ENCODE measurements around the gene SLC16A10. TPM values are rescaled to one million over a fixed set of nuclear protein-coding genes. Genes with fewer than 3 reads are reported as not detected.
"Not testable (repeated sequence)": the region's sequence is repeated elsewhere in the genome, so short reads cannot be mapped to it uniquely, and the experiment has no call there.

SLC16A10 gene
- total and polyA plus RNA-seq, 7 experiments from 2014 or later = 1.6 to 27.7 (median 16.7) TPM

DNA sequence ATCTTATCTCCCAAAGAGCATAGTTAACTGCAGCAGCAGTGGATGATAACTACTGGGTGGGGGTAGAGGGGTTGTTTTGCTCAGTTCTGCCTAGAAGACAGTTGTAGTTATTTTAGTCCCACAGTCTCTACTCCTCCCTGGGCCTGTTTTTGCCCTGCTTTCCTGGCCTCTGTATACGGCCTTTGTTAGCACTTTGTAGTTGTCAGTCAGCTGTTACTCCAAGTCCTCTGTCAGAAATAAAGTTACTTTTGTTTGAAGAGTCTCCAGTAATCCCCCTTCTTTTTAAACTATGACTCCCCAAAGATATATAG is 113.9 kb downstream of the SLC16A10 start:
- DNase-seq (no peak), ATAC-seq (no peak)
- H3K36me3 Mint-ChIP-seq = peaks cover 0 to 15% (median 4%) of the 10 kb centered on the region in 5 donors
- Histone ChIP-seq H3K4me1 (ENCODE audit: control insufficient read depth in 2 of 2, insufficient read depth in 2 of 2, low read length in 2 of 2) (peaks cover 0 to 16% of the 10 kb centered on the region in 2 donors), H3K27me3 (ENCODE audit: control insufficient read depth in 2 of 2, insufficient read depth in 2 of 2, low read length in 2 of 2) (no peaks in the 10 kb centered on the region), H3K36me3 (ENCODE audit: control insufficient read depth in 2 of 3, insufficient read depth in 3 of 3, low read length in 3 of 3) (no peaks in the 10 kb centered on the region), H3K4me3 (ENCODE audit: low read length) (no peak overlapping the region), H3K9me3 (ENCODE audit: control insufficient read depth in 2 of 3, low read length in 3 of 3) (no peaks in the 10 kb centered on the region), H3K27ac (ENCODE audit: low read depth, low read length) (no peak overlapping the region)
- no peaks in the 10 kb centered on the region for H3K9me3 Mint-ChIP-seq
- CTCF ChIA-PET = interaction anchor here (1.4 kb wide), 1 partner anchor 144 kb away, joined by 5 read pairs; no protein-coding TSS in a partner anchor
- H3K27ac Mint-ChIP-seq = peak overlapping the region in 6 of 9 donors; percentile 1 to 88 (median 78)
- H3K4me3 Mint-ChIP-seq = peak overlapping the region in 6 of 10 donors; percentile 37 to 67 (median 62)
- intact Hi-C loops (cut with micrococcal nuclease) = no loop called here
- POLR2A ChIA-PET = interaction anchor here (2.2 kb wide), 1 partner anchor 114 kb away, joined by 7 read pairs; the partner anchor contains the start of gene SLC16A10
- H3K27me3 Mint-ChIP-seq = no peaks in the 10 kb centered on the region
- peaks cover 7 to 37% (median 27%) of the 10 kb centered on the region in 7 donors for H3K4me1 Mint-ChIP-seq

DNA sequence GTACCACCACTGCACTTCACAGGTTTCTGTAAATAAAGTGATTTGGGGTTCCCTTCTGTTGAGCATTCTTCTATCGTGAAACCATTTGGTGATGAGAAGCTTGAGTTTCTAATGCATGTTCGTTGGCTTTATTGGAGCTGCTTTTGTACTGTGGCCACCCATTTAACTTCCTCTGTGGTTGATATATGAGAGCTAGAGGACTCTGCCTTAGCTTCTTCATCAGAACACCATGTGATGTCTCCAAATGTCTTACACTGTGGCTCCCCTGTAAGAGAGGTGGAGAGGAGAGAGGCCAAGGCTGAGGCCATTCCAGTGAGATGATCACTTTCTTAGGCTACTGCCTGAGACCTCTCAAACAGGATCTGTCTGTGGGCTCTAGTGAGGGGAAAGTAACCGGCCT is 114.5 kb downstream of the SLC16A10 start:
- H3K9me3 Mint-ChIP-seq = no peaks in the 10 kb centered on the region
- no peaks in the 10 kb centered on the region for H3K36me3 ChIP-seq (ENCODE audit: control insufficient read depth in 2 of 3, insufficient read depth in 3 of 3, low read length in 3 of 3)
- ATAC-seq (no peak), DNase-seq (no peak)
- no peak overlapping the region for H3K4me3 ChIP-seq (ENCODE audit: low read length)
- H3K27ac Mint-ChIP-seq = peak overlapping the region in 5 of 9 donors; percentile 59 to 74 (median 62)
- H3K9me3 ChIP-seq (ENCODE audit: control insufficient read depth in 2 of 3, low read length in 3 of 3) = no peaks in the 10 kb centered on the region
- H3K4me3 Mint-ChIP-seq = peak overlapping the region in 3 of 10 donors; percentile 7 to 65 (median 26)
- H3K4me1 ChIP-seq (ENCODE audit: control insufficient read depth in 2 of 2, insufficient read depth in 2 of 2, low read length in 2 of 2) = peaks cover 0 to 16% of the 10 kb centered on the region in 2 donors
- CTCF ChIA-PET = no interaction called here
- POLR2A ChIA-PET = interaction anchor here (0.6 to 2.2 kb wide), 3 partner anchors 59 to 220 kb away, joined by 3 to 7 read pairs (median 3); partner anchors contain the start of genes RPF2 and SLC16A10
- no peaks in the 10 kb centered on the region for H3K27me3 Mint-ChIP-seq
- intact Hi-C loops (cut with micrococcal nuclease) = no loop called here
- H3K27ac ChIP-seq (ENCODE audit: low read depth, low read length) = no peak overlapping the region
- peaks cover 0 to 14% (median 4%) of the 10 kb centered on the region in 5 donors for H3K36me3 Mint-ChIP-seq
- no peaks in the 10 kb centered on the region for H3K27me3 ChIP-seq (ENCODE audit: control insufficient read depth in 2 of 2, insufficient read depth in 2 of 2, low read length in 2 of 2)
- peaks cover 7 to 37% (median 27%) of the 10 kb centered on the region in 7 donors for H3K4me1 Mint-ChIP-seq

DNA sequence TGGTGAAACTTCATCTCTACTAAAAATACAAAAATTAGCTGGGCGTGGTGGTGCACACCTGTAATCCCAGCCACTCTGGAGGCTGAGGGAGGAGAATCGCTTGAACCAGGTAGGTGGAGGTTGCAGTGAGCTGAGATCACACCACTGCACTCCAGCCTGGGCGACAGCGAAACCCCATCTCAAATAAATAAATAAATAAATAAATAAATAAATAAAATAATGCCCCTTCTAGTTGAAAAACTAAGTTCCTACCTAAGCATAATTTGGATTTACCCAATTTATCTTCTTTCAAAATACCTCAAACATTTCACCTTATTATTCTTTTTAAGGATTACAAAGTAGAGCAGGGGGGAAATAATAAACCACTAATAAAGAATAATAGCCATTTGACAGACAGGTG is 116.2 kb downstream of the SLC16A10 start:
- H3K27ac Mint-ChIP-seq; H3K36me3 Mint-ChIP-seq; intact Hi-C loops (cut with micrococcal nuclease); H3K36me3 ChIP-seq (ENCODE audit: control insufficient read depth in 2 of 3, insufficient read depth in 3 of 3, low read length in 3 of 3); DNase-seq; H3K9me3 Mint-ChIP-seq; H3K4me3 Mint-ChIP-seq; H3K27me3 Mint-ChIP-seq; ATAC-seq; H3K27ac ChIP-seq (ENCODE audit: low read depth, low read length); H3K9me3 ChIP-seq (ENCODE audit: control insufficient read depth in 2 of 3, low read length in 3 of 3); H3K4me3 ChIP-seq (ENCODE audit: low read length); POLR2A ChIA-PET; H3K27me3 ChIP-seq (ENCODE audit: control insufficient read depth in 2 of 2, insufficient read depth in 2 of 2, low read length in 2 of 2): not testable (repeated sequence)
- CTCF ChIA-PET = interaction anchor here (1.0 kb wide), 1 partner anchor 149 kb away, joined by 3 read pairs; no protein-coding TSS in a partner anchor
- H3K4me1 ChIP-seq (ENCODE audit: control insufficient read depth in 2 of 2, insufficient read depth in 2 of 2, low read length in 2 of 2) = peaks cover 0 to 16% of the 10 kb centered on the region in 2 donors
- peaks cover 7 to 36% (median 27%) of the 10 kb centered on the region in 7 donors for H3K4me1 Mint-ChIP-seq

DNA sequence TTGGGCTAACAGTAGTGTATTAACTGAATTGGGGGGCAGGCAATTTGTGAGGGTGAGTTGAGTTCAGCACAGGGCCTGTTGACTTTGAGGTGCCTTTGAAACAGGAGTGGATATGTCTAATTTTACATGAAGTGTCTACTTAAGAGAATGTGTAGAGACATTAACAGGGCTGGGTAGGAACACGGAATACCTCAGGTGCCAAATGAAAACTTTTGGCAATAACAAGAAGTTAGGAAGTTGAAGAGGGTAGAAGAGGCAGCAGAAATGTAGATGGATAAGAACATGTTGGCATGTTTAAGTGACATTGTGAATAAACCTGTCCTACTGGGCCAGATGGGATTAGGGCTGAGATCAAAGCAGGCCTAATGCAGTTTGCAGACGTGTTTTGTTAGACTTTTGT is 117.0 kb downstream of the SLC16A10 start:
- intact Hi-C loops (cut with micrococcal nuclease) = no loop called here
- no peak overlapping the region for H3K4me3 Mint-ChIP-seq
- CTCF ChIA-PET = interaction anchor here (1.0 kb wide), 1 partner anchor 150 kb away, joined by 3 read pairs; no protein-coding TSS in a partner anchor
- Histone ChIP-seq H3K9me3 (ENCODE audit: control insufficient read depth in 2 of 3, low read length in 3 of 3) (no peaks in the 10 kb centered on the region), H3K27ac (ENCODE audit: low read depth, low read length) (no peak overlapping the region), H3K36me3 (ENCODE audit: control insufficient read depth in 2 of 3, insufficient read depth in 3 of 3, low read length in 3 of 3) (no peaks in the 10 kb centered on the region), H3K27me3 (ENCODE audit: control insufficient read depth in 2 of 2, insufficient read depth in 2 of 2, low read length in 2 of 2) (no peaks in the 10 kb centered on the region), H3K4me1 (ENCODE audit: control insufficient read depth in 2 of 2, insufficient read depth in 2 of 2, low read length in 2 of 2) (peaks cover 0 to 16% of the 10 kb centered on the region in 2 donors), H3K4me3 (ENCODE audit: low read length) (no peak overlapping the region)
- no peak for ATAC-seq
- H3K27ac Mint-ChIP-seq = no peak overlapping the region
- DNase-seq = no peak
- no peaks in the 10 kb centered on the region for H3K9me3 Mint-ChIP-seq
- H3K27me3 Mint-ChIP-seq = no peaks in the 10 kb centered on the region
- peaks cover 5 to 32% (median 27%) of the 10 kb centered on the region in 7 donors for H3K4me1 Mint-ChIP-seq
- H3K36me3 Mint-ChIP-seq = peaks cover 0 to 3% (median 0%) of the 10 kb centered on the region in 5 donors
- POLR2A ChIA-PET = no interaction called here

DNA sequence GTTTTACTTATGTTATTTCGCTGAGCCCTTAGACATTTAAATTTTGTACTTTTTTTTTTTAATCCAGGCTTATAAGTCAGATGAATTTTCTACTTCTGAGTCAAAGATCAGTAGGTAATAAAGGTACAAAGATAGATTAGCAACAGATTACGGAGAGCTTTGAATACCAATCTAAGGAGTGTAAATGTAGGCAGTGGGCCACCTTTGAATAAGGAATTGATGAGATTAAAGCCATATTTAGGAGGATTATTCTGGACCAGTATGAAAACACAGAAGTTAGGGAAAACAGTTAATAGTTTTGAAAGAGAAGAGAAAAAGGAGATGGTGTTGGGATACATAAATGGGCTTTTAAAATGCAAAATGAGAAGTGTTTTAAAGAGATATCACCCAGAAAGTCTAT is 117.6 kb downstream of the SLC16A10 start:
- Mint-ChIP-seq H3K36me3 (peaks cover 0 to 3% (median 0%) of the 10 kb centered on the region in 5 donors), H3K4me1 (peaks cover 4 to 33% (median 22%) of the 10 kb centered on the region in 7 donors), H3K27me3 (no peaks in the 10 kb centered on the region), H3K4me3 (no peak overlapping the region), H3K27ac (no peak overlapping the region), H3K9me3 (no peaks in the 10 kb centered on the region)
- Histone ChIP-seq H3K4me3 (ENCODE audit: low read length) (no peak overlapping the region), H3K36me3 (ENCODE audit: control insufficient read depth in 2 of 3, insufficient read depth in 3 of 3, low read length in 3 of 3) (no peaks in the 10 kb centered on the region), H3K27ac (ENCODE audit: low read depth, low read length) (no peak overlapping the region), H3K27me3 (ENCODE audit: control insufficient read depth in 2 of 2, insufficient read depth in 2 of 2, low read length in 2 of 2) (no peaks in the 10 kb centered on the region), H3K4me1 (ENCODE audit: control insufficient read depth in 2 of 2, insufficient read depth in 2 of 2, low read length in 2 of 2) (peaks cover 0 to 14% of the 10 kb centered on the region in 2 donors), H3K9me3 (ENCODE audit: control insufficient read depth in 2 of 3, low read length in 3 of 3) (no peaks in the 10 kb centered on the region)
- POLR2A ChIA-PET = interaction anchor here (0.6 kb wide), 1 partner anchor 194 kb away, joined by 7 read pairs; no protein-coding TSS in a partner anchor
- ATAC-seq = no peak
- intact Hi-C loops (cut with micrococcal nuclease) = loop anchor here in 1 of 2 donors (1.0 kb wide), 1 partner anchor 145 kb away; no protein-coding TSS in a partner anchor
- no peak for DNase-seq
- CTCF ChIA-PET = no interaction called here

DNA sequence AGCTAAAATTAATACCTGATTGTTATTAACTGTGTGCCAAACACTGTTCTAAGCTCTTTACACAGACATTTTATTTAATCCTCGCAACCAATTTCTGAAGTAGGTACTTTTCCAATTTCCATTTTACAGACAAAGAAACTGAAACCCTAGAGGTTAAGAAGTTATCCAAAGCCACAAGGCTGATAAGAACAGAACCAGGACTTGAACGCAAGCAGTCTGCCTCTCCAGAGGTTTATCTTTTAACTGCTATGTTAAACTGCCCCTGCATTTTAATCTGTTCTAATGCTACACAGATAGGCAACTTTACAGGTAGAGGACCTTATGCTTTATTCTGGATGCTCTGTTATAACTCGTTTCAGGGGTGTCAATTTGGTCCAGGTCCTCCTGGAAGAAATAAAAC is 118.2 kb downstream of the SLC16A10 start:
- Mint-ChIP-seq H3K4me3 (no peak overlapping the region), H3K27ac (no peak overlapping the region), H3K36me3 (peaks cover 0 to 6% (median 2%) of the 10 kb centered on the region in 5 donors), H3K27me3 (no peaks in the 10 kb centered on the region), H3K4me1 (peaks cover 4 to 31% (median 18%) of the 10 kb centered on the region in 7 donors), H3K9me3 (no peaks in the 10 kb centered on the region)
- ATAC-seq (no peak), DNase-seq (no peak)
- Histone ChIP-seq H3K27me3 (ENCODE audit: control insufficient read depth in 2 of 2, insufficient read depth in 2 of 2, low read length in 2 of 2) (no peaks in the 10 kb centered on the region), H3K36me3 (ENCODE audit: control insufficient read depth in 2 of 3, insufficient read depth in 3 of 3, low read length in 3 of 3) (no peaks in the 10 kb centered on the region), H3K27ac (ENCODE audit: low read depth, low read length) (no peak overlapping the region), H3K9me3 (ENCODE audit: control insufficient read depth in 2 of 3, low read length in 3 of 3) (no peaks in the 10 kb centered on the region), H3K4me3 (ENCODE audit: low read length) (no peak overlapping the region), H3K4me1 (ENCODE audit: control insufficient read depth in 2 of 2, insufficient read depth in 2 of 2, low read length in 2 of 2) (peaks cover 0 to 8% of the 10 kb centered on the region in 2 donors)
- ChIA-PET CTCF (interaction anchor here (0.5 to 0.8 kb wide), 2 partner anchors 138 to 791 kb away, joined by 3 read pairs; no protein-coding TSS in a partner anchor), POLR2A (interaction anchor here (0.6 kb wide), 1 partner anchor 195 kb away, joined by 7 read pairs; no protein-coding TSS in a partner anchor)
- intact Hi-C loops (cut with micrococcal nuclease) = loop anchor here in 1 of 2 donors (1.0 kb wide), 1 partner anchor 145 kb away; no protein-coding TSS in a partner anchor

Measured in naive thymus-derived CD4-positive, alpha-beta T cell (primary cell).